ENCODE measurements around the gene WDFY2.
"Not testable (repeated sequence)": the region's sequence is repeated elsewhere in the genome, so short reads cannot be mapped to it uniquely, and the experiment has no call there.

Gene WDFY2, protein sequence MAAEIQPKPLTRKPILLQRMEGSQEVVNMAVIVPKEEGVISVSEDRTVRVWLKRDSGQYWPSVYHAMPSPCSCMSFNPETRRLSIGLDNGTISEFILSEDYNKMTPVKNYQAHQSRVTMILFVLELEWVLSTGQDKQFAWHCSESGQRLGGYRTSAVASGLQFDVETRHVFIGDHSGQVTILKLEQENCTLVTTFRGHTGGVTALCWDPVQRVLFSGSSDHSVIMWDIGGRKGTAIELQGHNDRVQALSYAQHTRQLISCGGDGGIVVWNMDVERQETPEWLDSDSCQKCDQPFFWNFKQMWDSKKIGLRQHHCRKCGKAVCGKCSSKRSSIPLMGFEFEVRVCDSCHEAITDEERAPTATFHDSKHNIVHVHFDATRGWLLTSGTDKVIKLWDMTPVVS

DNA sequence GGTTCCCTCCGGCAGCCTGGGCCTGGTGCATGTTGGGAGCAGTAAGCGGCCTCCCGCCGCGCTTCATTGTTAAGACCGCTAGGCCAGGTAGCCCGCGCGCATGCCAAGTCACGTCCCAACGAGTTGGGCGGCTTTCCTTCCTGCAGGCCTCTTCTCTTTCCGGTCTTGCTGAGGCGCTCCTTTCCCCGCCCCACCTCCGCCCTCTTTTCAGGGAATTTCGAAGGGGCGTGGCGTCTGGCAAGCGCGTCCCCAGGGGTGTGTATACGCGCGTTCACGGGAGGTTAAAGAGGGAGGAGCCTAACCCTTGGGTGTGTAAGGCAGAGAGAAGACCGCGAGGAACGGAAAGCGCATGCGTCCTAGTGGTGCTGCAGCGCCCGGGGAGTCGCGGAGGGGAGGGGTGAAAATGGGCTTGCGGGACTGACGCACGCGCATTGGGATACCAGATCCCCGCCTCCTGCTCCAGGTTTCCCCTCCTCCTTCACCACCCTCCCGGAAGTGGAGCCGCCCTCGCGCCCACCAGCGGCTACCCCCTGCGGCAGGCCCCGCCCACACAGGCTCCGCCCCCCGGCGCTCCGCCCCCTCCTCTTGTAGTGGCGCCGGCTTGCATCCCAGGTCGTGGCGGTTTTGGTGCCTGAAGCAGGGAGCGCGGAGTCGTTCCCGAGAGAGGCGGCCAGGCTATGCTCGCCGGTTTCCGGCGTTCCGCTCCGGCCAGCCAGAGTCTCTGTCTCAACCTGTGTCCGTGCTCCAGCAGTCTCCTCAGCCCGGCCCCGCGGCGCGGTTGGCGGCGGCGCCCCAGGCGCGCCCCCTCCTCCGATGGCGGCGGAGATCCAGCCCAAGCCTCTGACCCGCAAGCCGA lies at the start of gene WDFY2:
Gene WDFY2 (plus strand): TSS at position 588 of the 856 bp plus-strand sequence. CDS start 226 bp downstream, at position 814.
- peak; percentile 98 for DNase-seq

DNA sequence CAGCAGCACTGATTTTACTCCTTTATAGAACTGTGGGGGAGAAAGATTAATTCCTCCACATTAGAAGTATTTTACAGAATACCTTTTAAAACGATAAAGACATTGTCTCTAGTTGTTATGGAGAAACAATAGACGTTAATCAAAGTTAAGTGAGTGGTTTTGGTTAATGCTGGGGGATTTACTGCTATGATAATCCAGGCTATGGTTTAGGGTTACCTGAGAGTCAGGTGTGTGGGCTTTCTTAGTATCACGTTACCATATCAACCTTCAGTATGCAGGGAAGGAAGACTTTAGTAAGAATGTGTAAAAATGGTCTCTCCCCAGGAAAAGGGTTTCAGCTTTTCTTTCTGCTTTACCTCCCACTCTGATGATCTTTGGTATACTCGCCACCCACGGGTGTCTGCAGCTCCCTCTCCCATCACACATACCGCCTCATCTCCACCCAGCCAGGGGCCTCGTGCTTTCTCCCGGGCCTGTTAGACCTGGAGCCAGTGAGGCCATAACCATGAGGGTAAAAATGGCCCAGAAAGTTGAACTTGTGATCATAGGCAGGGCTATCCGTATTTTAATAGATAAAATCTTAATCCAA lies 45.6 kb upstream of the WDFY2 start:
- no peak for DNase-seq

DNA sequence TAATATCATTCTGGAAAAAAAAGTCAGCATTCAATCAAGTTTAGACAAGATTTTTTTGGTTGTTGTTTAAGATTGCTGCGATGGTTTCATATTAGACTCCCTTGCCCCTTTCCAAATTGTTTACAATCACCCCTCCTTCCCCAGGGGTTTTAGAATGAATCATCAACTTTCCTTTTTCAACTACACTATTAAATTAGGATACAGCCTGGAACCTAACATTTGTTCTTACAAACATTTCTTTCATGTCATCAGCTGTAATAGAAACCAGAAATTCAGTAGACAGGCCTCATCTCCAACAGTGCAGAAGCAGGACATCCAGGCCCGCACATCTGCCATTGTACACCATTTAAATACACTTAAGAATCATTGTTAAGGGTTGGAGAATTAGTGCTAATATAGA lies 44.4 kb upstream of the WDFY2 start:
- DNase-seq = no peak

DNA sequence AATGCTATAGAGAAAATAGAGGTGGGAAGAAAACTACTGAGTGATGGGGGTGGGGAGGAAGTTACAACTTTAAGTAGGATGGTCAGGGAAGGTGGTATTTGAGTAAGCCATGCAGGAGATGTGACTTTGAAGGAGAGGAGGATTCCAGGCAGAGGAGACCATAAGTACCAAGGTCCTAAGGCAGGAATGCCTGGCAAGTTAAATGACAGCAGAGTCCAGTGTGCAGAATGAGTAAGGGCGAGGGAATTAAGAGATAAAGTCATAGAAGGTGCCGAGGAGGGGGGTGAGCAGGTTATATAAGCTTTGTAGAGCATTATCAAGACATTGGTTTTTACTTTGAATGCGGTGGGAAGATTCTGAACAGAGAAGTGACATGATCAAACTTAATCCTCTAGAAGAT lies 43.2 kb upstream of the WDFY2 start:
- no peak for DNase-seq

DNA sequence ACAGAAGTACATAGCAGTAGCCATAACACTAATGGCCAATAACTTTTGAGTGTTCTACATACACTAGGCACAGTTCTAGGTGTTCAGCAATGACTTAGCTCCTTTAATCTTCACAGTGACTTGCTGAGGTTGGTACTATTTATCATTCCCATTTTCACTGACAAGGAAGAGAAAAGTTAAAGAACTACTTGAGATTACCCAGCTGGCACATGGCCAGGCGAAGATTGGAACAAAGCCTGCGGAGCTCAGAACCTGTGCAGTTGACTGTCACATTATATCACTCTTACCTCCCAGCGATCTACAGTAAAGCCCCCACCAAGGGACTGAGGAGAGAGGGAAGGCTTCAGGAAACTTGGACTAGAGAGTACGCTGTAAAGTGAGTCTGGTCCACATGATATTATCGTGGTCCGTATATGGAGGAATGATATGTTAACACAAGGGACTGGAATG lies 42.4 kb upstream of the WDFY2 start:
- DNase-seq = peak; percentile 19

DNA sequence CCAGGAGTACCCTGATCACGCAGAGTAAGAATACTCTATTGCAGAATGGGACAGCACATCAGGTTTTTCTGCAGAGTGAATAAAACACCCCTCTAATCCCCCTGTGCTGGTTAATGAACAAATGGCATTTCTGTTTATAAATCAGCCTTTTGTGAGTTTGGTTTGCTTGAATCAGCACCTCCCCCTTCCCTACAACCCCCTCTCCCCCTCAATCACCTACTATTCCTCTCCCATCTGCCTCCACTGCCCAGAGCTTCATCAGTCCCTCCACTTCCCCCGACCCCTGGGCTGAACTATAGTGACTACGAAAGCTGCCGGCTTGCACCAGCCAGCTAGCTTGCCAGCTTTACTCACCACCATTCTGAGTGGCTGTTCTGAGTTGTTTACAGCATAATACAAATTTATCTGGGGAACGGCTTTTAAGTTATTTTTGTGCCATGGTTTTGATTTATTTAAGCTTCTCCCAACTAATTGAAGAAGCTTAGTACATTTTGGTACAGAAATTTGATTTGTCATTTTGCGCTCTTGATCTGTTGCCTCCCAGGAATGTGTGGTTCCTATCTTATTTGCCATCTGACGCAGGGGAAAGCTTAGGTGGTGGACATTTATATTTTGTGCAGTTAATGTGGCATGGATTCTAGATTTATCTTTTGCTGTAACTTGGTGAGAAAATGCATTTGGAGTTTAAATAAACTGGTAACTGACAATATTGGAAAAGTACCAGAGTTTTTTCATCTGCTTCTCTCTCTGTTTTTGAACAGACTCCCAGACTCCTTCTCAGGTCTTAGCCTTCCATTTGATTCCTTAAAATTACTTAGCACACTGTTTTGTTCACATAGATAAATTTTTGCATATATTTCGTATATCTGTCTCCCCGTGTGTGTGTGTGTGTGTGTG lies 41.7 kb upstream of the WDFY2 start:
- DNase-seq = peak; percentile 34

DNA sequence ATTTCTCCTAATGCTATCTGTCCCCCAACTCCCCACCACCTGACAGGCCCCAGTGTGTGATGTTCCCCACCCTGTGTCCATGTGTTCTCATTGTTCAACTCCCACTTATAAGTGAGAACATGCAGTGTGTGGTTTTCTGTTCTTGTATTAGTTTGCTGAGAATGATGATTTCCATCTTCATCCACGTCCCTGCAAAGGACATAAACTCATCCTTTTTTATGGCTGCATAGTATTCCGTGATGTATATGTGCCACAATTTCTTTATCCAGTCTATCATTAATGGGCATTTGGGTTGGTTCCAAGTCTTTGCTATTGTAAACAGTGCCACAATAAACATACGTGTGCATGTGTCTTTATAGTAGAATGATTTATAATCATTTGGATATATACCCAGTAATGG lies 38.8 kb upstream of the WDFY2 start:
- not testable (repeated sequence) for DNase-seq

DNA sequence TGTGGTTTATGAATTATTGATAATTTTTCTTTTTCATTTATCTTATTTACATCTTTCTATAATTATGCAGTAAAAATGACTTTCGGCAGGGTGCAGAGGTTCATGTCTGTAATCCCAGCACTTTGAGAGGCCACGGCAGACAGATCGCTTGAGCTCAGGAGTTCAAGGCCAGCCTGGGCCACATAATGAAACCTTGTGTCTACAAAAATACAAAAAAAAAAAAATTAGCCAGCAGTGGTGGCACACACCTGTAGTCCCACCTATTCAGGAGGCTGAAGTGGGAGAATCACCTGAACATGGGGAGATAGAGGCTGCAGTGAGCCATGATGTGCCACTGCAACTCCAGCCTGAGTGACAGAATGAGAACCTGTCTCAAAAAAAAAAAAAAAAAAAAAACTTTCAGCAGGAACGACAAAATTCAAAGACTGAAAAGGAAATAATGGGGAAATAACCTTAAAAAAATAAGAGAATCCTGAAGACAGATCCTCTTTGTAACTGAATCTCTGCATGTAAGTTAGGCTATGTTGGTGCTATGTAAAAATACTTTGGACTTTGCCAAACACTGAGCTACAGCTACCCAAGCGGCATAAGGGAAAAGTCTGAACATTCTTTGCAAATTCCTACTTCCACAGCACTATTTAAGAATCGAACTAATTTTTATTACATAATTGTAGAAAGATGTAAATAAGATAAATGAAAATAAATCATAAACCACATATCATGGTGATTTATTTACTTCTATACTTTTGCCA lies 36.7 kb upstream of the WDFY2 start:
- no peak for DNase-seq

DNA sequence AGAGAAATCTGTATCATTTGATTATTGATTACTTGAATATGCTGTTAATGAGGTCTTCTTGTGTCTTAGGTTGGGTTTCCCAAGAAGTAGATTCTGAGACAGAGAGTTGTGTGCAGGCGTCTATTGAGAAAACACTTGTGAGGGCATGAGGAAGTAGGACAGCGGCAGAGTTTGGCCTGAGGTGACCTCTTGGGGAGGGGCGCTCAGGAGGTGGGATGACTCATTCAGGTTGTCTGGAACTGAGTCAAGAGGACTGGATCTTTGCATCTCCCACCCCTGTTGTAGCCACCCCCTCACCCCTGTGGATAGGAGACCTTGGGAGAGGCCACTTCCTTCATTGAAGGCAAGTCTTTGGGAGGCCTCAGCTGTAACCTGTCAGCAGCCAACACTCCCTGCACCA lies 35.2 kb upstream of the WDFY2 start:
- DNase-seq = no peak

DNA sequence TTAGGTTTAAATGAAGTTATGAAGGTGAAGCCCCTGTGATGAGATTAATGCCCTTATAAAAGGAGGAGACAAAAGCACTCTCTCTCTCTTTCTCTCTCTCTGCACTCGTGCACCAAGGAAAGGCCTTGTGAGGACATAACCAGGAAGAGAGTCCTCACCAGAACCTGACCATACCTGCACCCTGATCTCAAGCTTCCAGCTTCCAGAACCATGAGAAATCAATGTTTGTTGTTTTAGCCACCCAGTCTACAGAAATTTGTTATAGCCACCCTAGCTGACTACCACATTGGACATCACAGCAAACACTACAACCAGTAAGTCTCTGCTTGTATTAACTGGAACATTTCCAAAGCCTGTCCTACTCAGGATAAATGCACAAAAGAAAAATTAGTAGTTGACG lies 34.7 kb upstream of the WDFY2 start:
- DNase-seq = no peak

DNA sequence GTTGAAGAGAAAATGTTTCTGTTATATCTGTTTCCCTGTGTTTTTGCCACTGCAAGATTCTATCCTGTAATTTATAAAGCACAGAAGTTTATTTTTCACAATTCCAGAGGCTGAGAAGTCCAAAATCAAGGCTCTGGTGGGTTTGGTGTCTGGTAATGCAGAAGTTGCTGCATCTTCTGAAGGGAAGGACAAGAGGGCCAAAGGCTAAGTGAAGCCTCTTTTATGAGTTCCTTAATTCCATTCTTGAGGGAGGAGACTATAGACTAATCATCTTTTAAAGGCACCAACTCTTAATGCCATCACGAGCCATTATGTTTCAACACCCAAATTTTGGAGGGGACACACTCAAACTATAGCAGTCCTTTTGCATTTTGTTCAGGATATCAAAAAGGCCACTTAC lies 34.1 kb upstream of the WDFY2 start:
- DNase-seq = no peak

DNA sequence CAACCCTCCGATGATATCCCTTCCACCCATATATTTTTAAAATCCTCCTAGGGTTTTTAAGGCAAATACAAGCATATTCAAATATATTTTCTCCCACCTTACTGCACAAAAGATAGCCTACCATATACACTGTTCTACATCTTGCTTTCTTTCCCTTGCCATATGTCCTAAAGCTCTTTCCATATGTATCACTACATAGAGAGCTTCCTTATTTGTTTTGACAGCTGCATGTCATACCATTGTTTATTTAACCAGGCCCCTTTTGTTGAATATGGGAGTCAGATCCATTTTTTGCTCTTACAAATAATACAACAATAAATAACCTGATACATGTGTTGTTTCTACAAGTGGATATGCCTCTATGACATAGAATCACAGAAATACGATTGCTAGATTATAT lies 32.8 kb upstream of the WDFY2 start:
- DNase-seq = no peak

DNA sequence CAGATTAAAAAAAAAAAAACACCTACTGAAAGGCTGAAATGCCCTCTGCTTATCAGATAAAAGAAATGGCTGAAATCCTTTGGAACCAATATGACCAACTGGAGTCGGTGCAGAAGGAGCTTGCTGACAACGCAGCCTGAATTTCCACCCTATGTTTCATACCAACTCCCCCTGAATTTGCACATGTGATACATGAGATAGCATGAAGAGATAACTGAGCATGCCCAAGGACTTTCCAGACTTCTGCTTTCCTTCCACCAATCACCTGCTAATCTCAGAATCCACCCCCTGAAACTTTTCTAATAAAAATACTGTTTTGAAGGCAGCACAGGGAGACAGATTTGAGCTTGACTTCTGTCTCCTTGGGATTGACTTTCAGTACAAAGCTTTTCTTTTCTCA lies 32.2 kb upstream of the WDFY2 start:
- DNase-seq = no peak

DNA sequence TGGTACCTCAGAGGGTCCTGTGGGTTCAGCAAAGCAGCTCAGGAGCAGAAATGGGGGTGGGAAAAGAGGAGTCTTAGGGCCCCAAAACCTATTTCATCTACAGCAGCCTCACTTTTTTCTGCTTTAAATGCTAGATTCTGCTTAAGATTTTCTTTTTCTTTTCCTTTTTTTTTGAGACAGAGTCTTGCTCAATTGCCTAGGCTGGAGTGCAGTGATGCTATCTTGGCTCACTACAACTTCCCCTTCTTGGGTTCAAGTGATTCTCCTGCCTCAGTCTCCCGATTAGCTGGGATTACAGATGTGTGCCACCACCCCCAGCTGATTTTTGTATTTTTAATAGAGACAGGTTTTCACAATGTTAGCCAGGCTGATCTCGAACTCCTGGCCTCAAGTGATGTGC lies 30.7 kb upstream of the WDFY2 start:
- no peak for DNase-seq

DNA sequence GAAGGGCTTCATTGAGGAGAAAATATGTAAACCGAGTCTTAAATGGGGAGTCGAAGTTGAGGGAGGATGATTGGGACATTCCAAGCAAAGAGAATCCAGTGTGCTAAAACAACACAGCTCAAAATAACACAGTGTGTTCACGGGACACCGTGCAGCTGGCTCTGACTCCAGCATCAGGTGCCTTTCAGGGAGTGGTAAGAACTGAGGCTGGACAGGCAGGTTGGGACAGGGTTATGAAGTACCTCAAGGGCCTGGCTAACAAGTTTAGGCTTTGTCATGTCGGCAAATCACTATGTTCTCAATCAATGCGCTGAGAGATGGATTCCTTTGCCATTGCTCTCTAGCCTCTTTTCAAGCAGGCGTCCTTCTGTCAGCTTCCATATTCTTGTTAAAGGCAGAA lies 27.5 kb upstream of the WDFY2 start:
- no peak for DNase-seq

DNA sequence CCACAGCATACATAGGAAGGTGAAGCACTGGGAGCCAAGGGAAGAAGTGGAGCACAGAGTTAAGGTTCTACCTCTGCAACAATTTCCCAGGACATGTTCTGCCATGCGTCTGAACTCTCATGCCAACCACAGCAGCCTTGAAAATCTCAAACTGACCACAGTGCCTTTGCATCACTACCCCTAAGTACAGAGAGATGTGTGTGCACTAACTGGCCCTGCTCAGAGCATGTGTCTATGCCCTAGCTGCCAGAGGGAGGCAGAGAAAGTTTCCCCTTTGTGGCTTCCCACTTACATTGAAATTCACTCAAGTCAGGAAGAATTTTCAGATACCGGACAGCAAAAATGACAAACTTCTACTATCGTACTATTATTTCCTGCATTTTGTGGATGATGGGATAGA lies 26.8 kb upstream of the WDFY2 start:
- DNase-seq = no peak

DNA sequence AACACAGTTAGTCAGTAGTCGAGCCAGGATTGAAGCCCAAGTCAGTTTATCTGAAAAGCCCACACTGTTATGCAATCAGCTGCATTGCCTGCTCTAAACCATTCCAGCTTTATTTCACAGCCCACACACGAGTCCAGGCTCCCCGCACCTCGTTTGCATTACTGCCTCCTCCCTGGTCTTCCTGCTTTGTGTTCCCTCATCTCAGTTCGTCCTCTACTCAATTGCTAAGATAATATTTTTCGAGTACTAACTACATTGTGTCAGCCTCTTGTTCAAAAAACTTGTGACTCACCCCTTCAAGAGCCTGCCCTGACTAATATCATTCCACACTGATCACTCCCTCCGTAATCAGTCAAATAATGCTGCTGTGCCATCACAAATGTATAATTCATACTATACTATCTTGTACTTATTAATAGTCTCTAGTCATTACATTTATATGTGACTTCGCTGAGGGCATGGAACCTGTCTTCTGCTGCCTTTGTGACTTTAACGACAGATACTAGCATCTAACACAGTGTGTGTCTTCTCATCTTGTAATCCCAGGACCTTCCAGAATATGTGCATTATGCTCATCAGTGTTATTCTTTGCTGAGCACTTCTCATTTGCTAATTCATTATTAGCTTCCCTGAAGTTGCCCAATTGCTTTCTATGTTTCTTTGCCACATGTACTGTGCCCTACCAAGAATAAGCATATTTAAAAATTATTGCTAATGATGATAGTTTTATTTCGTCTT lies 26.2 kb upstream of the WDFY2 start:
- no peak for DNase-seq

DNA sequence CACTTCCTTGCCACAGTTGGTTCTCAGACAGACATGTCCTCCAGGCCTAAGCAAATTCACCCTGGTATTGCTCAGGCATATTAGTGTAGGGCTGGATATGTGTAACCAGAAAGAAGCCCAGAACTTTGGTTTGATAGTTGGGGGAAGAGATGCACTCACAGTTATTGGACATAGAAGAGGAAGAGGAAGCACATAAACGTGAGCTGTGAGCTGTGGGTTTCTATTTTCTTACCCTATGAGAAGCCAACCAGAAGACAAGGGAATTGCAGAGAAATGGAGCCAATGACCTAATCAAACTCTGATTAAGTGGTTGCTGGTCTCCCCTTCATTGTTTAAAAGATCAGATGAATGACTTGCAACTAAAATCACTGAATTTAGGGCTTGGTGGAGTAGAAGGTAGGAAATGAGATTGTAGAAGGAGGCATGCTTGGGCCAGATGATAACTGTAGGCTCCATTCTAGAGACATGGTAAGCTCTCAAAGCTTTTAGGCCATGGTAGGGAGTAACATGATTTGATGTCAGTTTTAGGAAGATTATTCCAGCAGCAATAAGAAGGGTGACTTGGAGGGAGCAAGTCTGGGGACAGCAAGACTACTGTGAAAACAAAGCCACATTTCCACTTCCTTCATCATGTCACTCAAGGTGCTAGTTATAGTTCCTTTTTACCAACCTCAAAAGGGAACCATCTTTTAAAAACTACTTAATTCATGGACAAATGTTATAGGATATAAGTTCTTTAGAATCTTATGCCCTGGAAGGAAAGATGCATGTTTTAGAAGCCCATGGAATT lies 24.1 kb upstream of the WDFY2 start:
- DNase-seq = no peak

DNA sequence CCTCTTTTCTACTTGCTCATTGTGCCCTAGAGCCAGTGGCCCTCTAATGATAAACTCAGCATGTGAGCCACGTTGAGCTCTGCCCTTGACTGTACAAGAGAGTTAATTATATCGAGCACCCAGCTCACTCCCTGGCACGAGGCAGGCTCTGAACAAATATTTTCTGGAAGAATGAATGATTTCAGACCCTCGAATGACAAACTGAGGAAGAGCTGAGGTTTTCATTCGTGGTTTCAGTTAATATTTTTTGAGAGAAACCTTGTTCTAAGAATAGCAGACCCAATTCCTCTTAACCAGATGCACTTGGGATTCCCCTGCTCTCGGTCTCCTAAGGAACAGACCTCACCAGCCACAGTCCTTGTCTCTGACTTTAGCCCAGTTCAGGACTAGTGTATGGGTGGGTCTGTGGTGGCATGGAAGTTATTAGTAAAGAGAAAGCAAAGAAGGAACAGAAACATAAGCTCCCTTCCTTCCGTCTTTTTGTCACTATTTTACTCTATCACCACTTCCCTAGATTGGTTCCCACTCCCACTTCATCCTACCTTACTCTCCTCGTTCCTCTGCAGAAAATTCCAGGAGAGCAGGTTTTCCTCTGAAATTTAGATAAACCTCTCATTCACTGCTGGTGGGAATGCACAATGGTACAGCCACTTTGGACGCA lies 22.1 kb upstream of the WDFY2 start:
- DNase-seq = no peak

DNA sequence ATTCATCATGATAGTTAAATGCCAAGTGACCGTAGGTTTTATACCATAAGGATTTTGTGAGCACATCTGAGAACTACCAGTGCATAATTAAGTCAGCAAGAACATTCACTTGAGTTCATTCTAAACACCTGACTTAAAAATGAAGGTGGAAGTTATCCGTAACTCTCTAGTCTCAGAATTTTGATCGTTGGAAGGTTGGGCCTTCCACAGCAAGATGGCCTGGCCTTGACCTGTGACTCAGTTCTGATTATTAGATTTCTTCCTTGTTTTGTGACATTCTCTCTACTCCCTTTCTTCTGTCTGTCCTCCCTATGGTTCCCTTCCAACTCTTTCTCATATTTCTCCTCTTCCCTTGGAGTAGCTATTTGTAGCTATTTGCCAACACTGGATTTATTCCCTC lies 20.0 kb upstream of the WDFY2 start:
- no peak for DNase-seq

All from NCI-H69 (cell line).